ENCODE measurements around the gene ISM1. TPM values are rescaled to one million over a fixed set of nuclear protein-coding genes. Genes with fewer than 3 reads are reported as not detected.

ISM1 gene
- polyA plus RNA-seq, 3 donors: not detected

- H3K9ac ChIP-seq (ENCODE audit: insufficient read depth, low read length, poor library complexity, severe bottlenecking): no peak overlapping the region
- no peaks in the 10 kb centered on the region for H4K20me1 ChIP-seq (ENCODE audit: insufficient read depth, low read length)
- H3K9me3 Mint-ChIP-seq: peaks cover 0 to 15% (median 7%) of the 10 kb centered on the region in 7 donors
- no peak overlapping the region for H3K4me2 ChIP-seq (replicated peaks; ENCODE audit: extremely low read depth, low read length, poor library complexity, severe bottlenecking)
- no peaks in the 10 kb centered on the region for H3K79me2 ChIP-seq (ENCODE audit: insufficient read depth, low read length)
- no peaks in the 10 kb centered on the region for H3K27me3 ChIP-seq (ENCODE audit: control insufficient read depth in 2 of 2, insufficient read depth in 2 of 2, low read length in 2 of 2)
- H3K27ac ChIP-seq (ENCODE audit: low read depth in 1 of 2, low read length in 2 of 2): no peak overlapping the region
- no peak overlapping the region for H3K4me3 ChIP-seq (replicated peaks in 1 of 3; ENCODE audit: low read depth in 2 of 3, low read length in 3 of 3)
- H3K36me3 ChIP-seq (replicated peaks in 1 of 2; ENCODE audit: control insufficient read depth in 1 of 2, insufficient read depth in 2 of 2, low read length in 2 of 2): no peaks in the 10 kb centered on the region
- no peaks in the 10 kb centered on the region for H3K4me1 Mint-ChIP-seq
- TF ChIP-seq CTCF (IDR thresholded peaks at IDR 0.05): no peak
- H3K4me1 ChIP-seq (ENCODE audit: control insufficient read depth in 1 of 2, insufficient read depth in 2 of 2, low read length in 2 of 2): no peaks in the 10 kb centered on the region
- intact Hi-C loops (cut with micrococcal nuclease): no loop called here
- no peak for DNase-seq
- no peak overlapping the region for H2AFZ ChIP-seq (ENCODE audit: insufficient read depth, low read depth, low read length, poor library complexity, severe bottlenecking)
- H3K36me3 Mint-ChIP-seq: no peaks in the 10 kb centered on the region
- H3K9me3 ChIP-seq (replicated peaks in 1 of 2; ENCODE audit: control insufficient read depth in 1 of 2, insufficient read depth in 1 of 2, low read length in 2 of 2): peaks cover 4 to 9% of the 10 kb centered on the region in 2 donors
- H3K27ac Mint-ChIP-seq: no peak overlapping the region
- peaks cover 0 to 7% (median 2%) of the 10 kb centered on the region in 3 donors for H3K27me3 Mint-ChIP-seq (ENCODE audit: low read depth in 3 of 3)
- WGBS (ENCODE audit: insufficient coverage): 100% methylated on average over 1 of the region's 9 CpGs
- no peak overlapping the region for H3K4me3 Mint-ChIP-seq
Measured at GRCh38 chr20:13277663-13278295, 56.7 kb downstream of the ISM1 start.

- intact Hi-C loops (cut with micrococcal nuclease): no loop called here
- no peak for TF ChIP-seq CTCF (IDR thresholded peaks at IDR 0.05)
- DNase-seq: no peak
- Histone ChIP-seq H3K4me2 (replicated peaks; ENCODE audit: extremely low read depth, low read length, poor library complexity, severe bottlenecking) (no peak overlapping the region), H3K4me3 (replicated peaks in 1 of 3; ENCODE audit: low read depth in 2 of 3, low read length in 3 of 3) (no peak overlapping the region), H2AFZ (ENCODE audit: insufficient read depth, low read depth, low read length, poor library complexity, severe bottlenecking) (no peak overlapping the region), H3K9me3 (replicated peaks in 1 of 2; ENCODE audit: control insufficient read depth in 1 of 2, insufficient read depth in 1 of 2, low read length in 2 of 2) (peaks cover 4 to 9% of the 10 kb centered on the region in 2 donors), H4K20me1 (ENCODE audit: insufficient read depth, low read length) (no peaks in the 10 kb centered on the region), H3K36me3 (replicated peaks in 1 of 2; ENCODE audit: control insufficient read depth in 1 of 2, insufficient read depth in 2 of 2, low read length in 2 of 2) (no peaks in the 10 kb centered on the region), H3K79me2 (ENCODE audit: insufficient read depth, low read length) (no peaks in the 10 kb centered on the region), H3K27me3 (ENCODE audit: control insufficient read depth in 2 of 2, insufficient read depth in 2 of 2, low read length in 2 of 2) (no peaks in the 10 kb centered on the region), H3K4me1 (ENCODE audit: control insufficient read depth in 1 of 2, insufficient read depth in 2 of 2, low read length in 2 of 2) (no peaks in the 10 kb centered on the region), H3K27ac (ENCODE audit: low read depth in 1 of 2, low read length in 2 of 2) (no peak overlapping the region), H3K9ac (ENCODE audit: insufficient read depth, low read length, poor library complexity, severe bottlenecking) (no peak overlapping the region)
- Mint-ChIP-seq H3K27me3 (ENCODE audit: low read depth in 3 of 3) (peaks cover 0 to 3% (median 2%) of the 10 kb centered on the region in 3 donors), H3K4me3 (no peak overlapping the region), H3K36me3 (no peaks in the 10 kb centered on the region), H3K9me3 (peaks cover 0 to 12% (median 7%) of the 10 kb centered on the region in 7 donors), H3K27ac (no peak overlapping the region), H3K4me1 (no peaks in the 10 kb centered on the region)
- 93% methylated on average over 4 of the region's 5 CpGs for WGBS (ENCODE audit: insufficient coverage)
Measured at GRCh38 chr20:13278812-13279570, 57.9 kb downstream of the ISM1 start.
